SK-N-SH (cell line): ENCODE results near the gene XPO1. TPM values are rescaled to one million over a fixed set of nuclear protein-coding genes. Genes with fewer than 3 reads are reported as not detected.

ENCODE experiments used
- CTCF ChIA-PET: fragments of 300-600, 350-600 bp; formaldehyde crosslinking; extraction: SDS; loops from one replicate; lab custom pipeline; 2021; lab: Yijun Ruan, JAX
- POLR2A ChIA-PET: fragments of 350-600 bp; sonication (Branson Sonifier 250); formaldehyde crosslinking; extraction: SDS; loops from one replicate; lab custom pipeline; 2020; ENCODE audit warnings: antibody characterized with exemption, inconsistent platforms; lab: Yijun Ruan, JAX
- DNase-seq: peaks from one replicate; pipeline ENCODE4 v3.0.0; 2012
- H2AFZ ChIP-seq: fragments of 200-600 bp; sonication (generic); 2 replicates; pipeline ENCODE4 v1.8.1; 2016; ENCODE audit warnings: antibody characterized with exemption, mild to moderate bottlenecking, low read depth
- H3F3A ChIP-seq: fragments of 200-600 bp; sonication (generic); replicated peaks from 2 replicates; pipeline ENCODE3; 2016; ENCODE audit warnings: antibody characterized with exemption, mild to moderate bottlenecking; ENCODE audit not compliant: insufficient read depth
- H3K27ac ChIP-seq, 2 experiments: fragments of 200-500 bp in 1 of 2; fragments of 200-600 bp in 1 of 2; sonication (Bioruptor generic) in 1 of 2; sonication (generic), shearing (Covaris generic) in 1 of 2; 2 replicates each; pipeline versions ENCODE4 v1.5.1 to v1.6.1; 2014 to 2016; ENCODE audit warnings: low read depth in 2 of 2, inconsistent platforms in 1 of 2, low read length in 1 of 2, mild to moderate bottlenecking in 1 of 2, mixed read lengths in 1 of 2
- H3K27me3 ChIP-seq: fragments of 200-600 bp; sonication (generic), shearing (Covaris generic); 2 replicates; pipeline ENCODE4 v1.6.1; 2016; ENCODE audit warnings: mixed run types; ENCODE audit not compliant: insufficient read depth
- H3K36me3 ChIP-seq, 2 experiments: fragments of 200-500 bp in 1 of 2; fragments of 200-600 bp in 1 of 2; sonication (Bioruptor generic) in 1 of 2; sonication (generic) in 1 of 2; replicated peaks in 1 of 2; 2 replicates each; pipeline versions ENCODE3 to v1.5.1; 2014 to 2016; ENCODE audit warnings: low read length in 1 of 2, mild to moderate bottlenecking in 1 of 2; ENCODE audit not compliant: insufficient read depth in 2 of 2, control insufficient read depth in 1 of 2
- H3K4me1 ChIP-seq, 2 experiments: fragments of 200-500 bp in 1 of 2; fragments of 200-600 bp in 1 of 2; sonication (Bioruptor generic) in 1 of 2; sonication (generic), shearing (Covaris generic) in 1 of 2; 2 replicates each; pipeline versions ENCODE4 v1.5.1 to v1.6.1; 2014 to 2016; ENCODE audit warnings: low read depth in 1 of 2, low read length in 1 of 2, mixed run types in 1 of 2; ENCODE audit not compliant: insufficient read depth in 2 of 2, control insufficient read depth in 1 of 2
- H3K4me2 ChIP-seq: fragments of 200-600 bp; sonication (generic), shearing (Covaris generic); 2 replicates; pipeline ENCODE4 v1.6.1; 2017; ENCODE audit warnings: mixed run types
- H3K4me3 ChIP-seq, 2 experiments: fragments of 200-500 bp in 1 of 2; fragments of 200-600 bp in 1 of 2; sonication (Bioruptor generic) in 1 of 2; sonication (generic), shearing (Covaris generic) in 1 of 2; 2 replicates each; pipeline versions ENCODE4 v1.5.1 to v1.8.1; 2014 to 2016; ENCODE audit warnings: low read depth in 2 of 2, inconsistent platforms in 1 of 2, low read length in 1 of 2, mild to moderate bottlenecking in 1 of 2, mixed read lengths in 1 of 2, moderate library complexity in 1 of 2
- H3K79me2 ChIP-seq: fragments of 200-600 bp; sonication (generic); 2 replicates; pipeline ENCODE4 v1.8.1; 2017; ENCODE audit warnings: mild to moderate bottlenecking; ENCODE audit not compliant: insufficient read depth
- H3K9ac ChIP-seq: fragments of 200-600 bp; sonication (generic); 2 replicates; pipeline ENCODE4 v1.6.1; 2017; ENCODE audit warnings: mixed run types
- H3K9me2 ChIP-seq: fragments of 200-600 bp; sonication (generic); 2 replicates; pipeline ENCODE4 v1.6.1; 2017; ENCODE audit warnings: mixed run types
- H3K9me3 ChIP-seq: fragments of 200-600 bp; sonication (generic); 2 replicates; pipeline ENCODE4 v1.6.1; 2017; ENCODE audit warnings: mixed run types, mild to moderate bottlenecking, moderate library complexity
- H4K20me1 ChIP-seq: fragments of 200-600 bp; sonication (generic); 2 replicates; pipeline ENCODE4 v1.6.1; 2017; ENCODE audit warnings: mild to moderate bottlenecking, mixed run types; ENCODE audit not compliant: insufficient read depth
- FOSL2 ChIP-seq: IDR thresholded peaks from 2 replicates; pipeline ENCODE4 v1.4.0; 2012; ENCODE audit warnings: low read depth, mild to moderate bottlenecking, moderate library complexity, borderline replicate concordance
- FOXJ3 ChIP-seq: sonication (generic); formaldehyde crosslinking; IDR thresholded peaks from 2 replicates; pipeline ENCODE4 v1.5.1; 2020; ENCODE audit warnings: mild to moderate bottlenecking, missing genetic modification reagents
- FOXM1 ChIP-seq: IDR thresholded peaks from 2 replicates; pipeline ENCODE4 v1.4.0; 2012; ENCODE audit warnings: low read depth, mild to moderate bottlenecking
- MXI1 ChIP-seq: IDR thresholded peaks from 2 replicates; pipeline ENCODE4 v1.6.1; 2012; ENCODE audit warnings: mild to moderate bottlenecking, low read depth, low read length, improper control_type of control experiment
- NFIC ChIP-seq: IDR thresholded peaks from 2 replicates; pipeline ENCODE4 v1.4.0; 2012; ENCODE audit warnings: borderline replicate concordance
- NRF1 ChIP-seq: IDR thresholded peaks from 2 replicates; pipeline ENCODE4 v1.6.1; 2012; ENCODE audit warnings: low read depth, mild to moderate bottlenecking, low read length
- POLR2AphosphoS5 ChIP-seq: IDR thresholded peaks from 2 replicates; pipeline ENCODE4 v1.6.1; 2012; ENCODE audit warnings: low read depth, low read length
- RCOR1 ChIP-seq: fragments of 150-350 bp; IDR thresholded peaks from 2 replicates; pipeline ENCODE4 v1.6.1; 2017; ENCODE audit warnings: antibody characterized with exemption, low read length
- SMC3 ChIP-seq: IDR thresholded peaks from 2 replicates; pipeline ENCODE4 v1.6.1; 2012; ENCODE audit warnings: low read depth, low read length, improper control_type of control experiment
- TAF1 ChIP-seq: IDR thresholded peaks from 2 replicates; pipeline ENCODE4 v1.6.1; 2012; ENCODE audit warnings: low read depth, mild to moderate bottlenecking, low read length, moderate library complexity, borderline replicate concordance
- YY1 ChIP-seq: IDR thresholded peaks from 2 replicates; pipeline ENCODE4 v1.4.0; 2012; ENCODE audit warnings: low read depth, mild to moderate bottlenecking
- ZBTB33 ChIP-seq: IDR thresholded peaks from 2 replicates; pipeline ENCODE4 v1.4.0; 2012; ENCODE audit warnings: low read depth, borderline replicate concordance
- WGBS: methylation state at CpG from one replicate; pipeline ENCODE4 v1.1.6; 2017; ENCODE audit warnings: low lambda C conversion rate; 5-methylcytosine and 5-hydroxymethylcytosine counted together
- polyA plus RNA-seq, 3 experiments: library from polyadenylated mRNA; depleted of rRNA; stranded (reverse); fragments of >200 nt; gene quantifications; 2 replicates each; pipeline ENCODE4 v1.2.3, GENCODE V29; 2012
- TF ChIP-seq, protein P1 (sequence below): IDR thresholded peaks from 2 replicates; pipeline ENCODE4 v1.4.0; 2012; ENCODE audit warnings: low read depth
- TF ChIP-seq, protein P2 (sequence below): IDR thresholded peaks from 2 replicates; pipeline ENCODE4; 2012
- TF ChIP-seq, protein P3 (sequence below): fragments of 150-350 bp; IDR thresholded peaks from 2 replicates; pipeline ENCODE4 v1.6.1; 2016; ENCODE audit warnings: mild to moderate bottlenecking, low read depth, low read length

Gene XPO1
- polyA plus RNA-seq, 1 of the 3 experiments (the other 2 are of a cell fraction) = 61.0 TPM

DNA sequence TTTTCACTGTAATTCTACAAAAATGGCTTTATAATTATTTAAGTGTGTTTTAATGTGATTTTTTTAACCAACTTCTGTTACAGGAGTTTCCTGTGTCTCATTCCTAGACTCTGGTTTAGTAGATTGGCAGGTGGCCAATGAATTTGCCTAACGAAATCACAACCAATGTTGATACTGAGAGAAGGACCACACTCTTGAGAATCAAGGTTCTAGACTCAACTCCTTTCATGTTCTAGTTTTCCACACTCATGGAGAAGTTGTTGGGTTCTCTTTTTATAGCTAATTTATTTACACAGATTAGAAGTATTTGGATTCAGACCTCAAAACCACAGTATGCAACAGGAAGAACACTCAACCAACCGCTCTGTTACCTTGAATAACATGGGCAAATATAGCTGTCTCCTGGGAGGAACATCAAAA lies 44.6 kb downstream of the XPO1 start:
- no peaks in the 10 kb centered on the region for H3K27me3 ChIP-seq
- TF ChIP-seq FOXM1 = no peak
- TF ChIP-seq FOXJ3 (CRISPR knock-in tag) = no peak
- no peak for TF ChIP-seq YY1
- TF ChIP-seq RCOR1 = no peak
- TF ChIP-seq NFIC = 0 out of 2 replicates have a peak, but pooled peaks have one; percentile 13
- no peak for TF ChIP-seq MXI1
- TF ChIP-seq NRF1 = no peak
- peaks cover 23% of the 10 kb centered on the region; the same call in 1 of the 2 replicates for H4K20me1 ChIP-seq
- peaks cover 0 to 8% of the 10 kb centered on the region in 2 experiments; a peak in 2 of 4 replicates for H3K4me1 ChIP-seq
- H3K4me3 ChIP-seq = no peak overlapping the region
- H3K79me2 ChIP-seq = peaks cover 89% of the 10 kb centered on the region
- peaks cover 35% of the 10 kb centered on the region for H3F3A ChIP-seq
- H3K36me3 ChIP-seq = peaks cover 69 to 95% of the 10 kb centered on the region in 2 experiments
- H3K9me2 ChIP-seq = no peaks in the 10 kb centered on the region
- peak overlapping the region in 1 of 2 experiments; percentile 17; a peak in 3 of 4 replicates for H3K27ac ChIP-seq
- H2AFZ ChIP-seq = no peak overlapping the region
- H3K9me3 ChIP-seq = no peaks in the 10 kb centered on the region
- H3K4me2 ChIP-seq = no peak overlapping the region
- H3K9ac ChIP-seq = no peak overlapping the region
- WGBS = 77% methylated on average over 2 of the region's 2 CpGs
- ChIA-PET POLR2A (interaction anchor here (0.5 kb wide), 1 partner anchor 47 kb away, joined by 5 read pairs; no protein-coding TSS in a partner anchor), CTCF (no interaction called here)
- DNase-seq = peak; percentile 16

DNA sequence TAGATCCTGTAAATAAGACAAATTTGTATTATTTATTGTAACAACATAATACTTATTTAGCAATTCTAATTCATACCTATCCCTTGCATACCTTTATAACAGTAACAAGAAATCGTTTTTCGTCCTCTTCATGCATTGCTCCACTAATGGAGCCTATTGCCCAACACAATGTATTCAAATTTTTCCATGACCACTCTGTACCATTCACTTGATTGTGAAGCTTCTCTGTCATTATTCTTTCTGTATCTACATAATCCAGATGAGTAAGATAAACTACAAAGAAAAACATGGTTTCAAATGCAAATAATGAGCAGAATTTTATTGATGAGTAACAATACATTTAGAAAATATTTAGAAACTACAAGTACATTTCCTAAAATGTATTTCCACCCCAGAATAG lies 45.7 kb downstream of the XPO1 start:
- CTCF ChIA-PET = no interaction called here
- Histone ChIP-seq H3K4me1 (peaks cover 0 to 8% of the 10 kb centered on the region in 2 experiments; a peak in 2 of 4 replicates), H3K36me3 (peaks cover 69 to 95% of the 10 kb centered on the region in 2 experiments), H3K9me2 (no peaks in the 10 kb centered on the region), H3K27me3 (no peaks in the 10 kb centered on the region), H3F3A (peaks cover 32% of the 10 kb centered on the region), H3K4me2 (no peak overlapping the region), H4K20me1 (peaks cover 28% of the 10 kb centered on the region), H2AFZ (no peak overlapping the region), H3K9ac (no peak overlapping the region), H3K79me2 (peaks cover 92% of the 10 kb centered on the region), H3K27ac (0 out of 4 replicates have a peak overlapping the region, but pooled peaks of 1 of the 2 experiments have one; percentile 17), H3K9me3 (no peaks in the 10 kb centered on the region), H3K4me3 (no peak overlapping the region)
- WGBS = 94% methylated on average over 2 of the region's 2 CpGs
- TF ChIP-seq, protein P1, sequence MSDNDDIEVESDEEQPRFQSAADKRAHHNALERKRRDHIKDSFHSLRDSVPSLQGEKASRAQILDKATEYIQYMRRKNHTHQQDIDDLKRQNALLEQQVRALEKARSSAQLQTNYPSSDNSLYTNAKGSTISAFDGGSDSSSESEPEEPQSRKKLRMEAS = no peak
- no peak for TF ChIP-seq POLR2AphosphoS5
- TF ChIP-seq NRF1 = no peak
- no peak for TF ChIP-seq ZBTB33
- TF ChIP-seq, protein P2, sequence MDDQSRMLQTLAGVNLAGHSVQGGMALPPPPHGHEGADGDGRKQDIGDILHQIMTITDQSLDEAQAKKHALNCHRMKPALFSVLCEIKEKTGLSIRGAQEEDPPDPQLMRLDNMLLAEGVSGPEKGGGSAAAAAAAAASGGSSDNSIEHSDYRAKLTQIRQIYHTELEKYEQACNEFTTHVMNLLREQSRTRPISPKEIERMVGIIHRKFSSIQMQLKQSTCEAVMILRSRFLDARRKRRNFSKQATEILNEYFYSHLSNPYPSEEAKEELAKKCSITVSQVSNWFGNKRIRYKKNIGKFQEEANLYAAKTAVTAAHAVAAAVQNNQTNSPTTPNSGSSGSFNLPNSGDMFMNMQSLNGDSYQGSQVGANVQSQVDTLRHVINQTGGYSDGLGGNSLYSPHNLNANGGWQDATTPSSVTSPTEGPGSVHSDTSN = no peak
- no peak for TF ChIP-seq FOXM1
- TF ChIP-seq FOSL2 = no peak
- TF ChIP-seq MXI1 = no peak
- TF ChIP-seq SMC3 = no peak
- no peak for TF ChIP-seq TAF1
- TF ChIP-seq, protein P3, sequence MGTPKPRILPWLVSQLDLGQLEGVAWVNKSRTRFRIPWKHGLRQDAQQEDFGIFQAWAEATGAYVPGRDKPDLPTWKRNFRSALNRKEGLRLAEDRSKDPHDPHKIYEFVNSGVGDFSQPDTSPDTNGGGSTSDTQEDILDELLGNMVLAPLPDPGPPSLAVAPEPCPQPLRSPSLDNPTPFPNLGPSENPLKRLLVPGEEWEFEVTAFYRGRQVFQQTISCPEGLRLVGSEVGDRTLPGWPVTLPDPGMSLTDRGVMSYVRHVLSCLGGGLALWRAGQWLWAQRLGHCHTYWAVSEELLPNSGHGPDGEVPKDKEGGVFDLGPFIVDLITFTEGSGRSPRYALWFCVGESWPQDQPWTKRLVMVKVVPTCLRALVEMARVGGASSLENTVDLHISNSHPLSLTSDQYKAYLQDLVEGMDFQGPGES = no peak
- no peak for DNase-seq
- POLR2A ChIA-PET = no interaction called here
